GM23338 (cell line): ENCODE results near the gene PLA2R1. TPM values are rescaled to one million over a fixed set of nuclear protein-coding genes. Genes with fewer than 3 reads are reported as not detected.

Source experiments
- ATAC-seq: fragments of 200-7000 bp; cut with Tn5 transposase; 3 replicates; pipeline ENCODE4 v1.9.1; 2020
- DNase-seq: peaks from one replicate; pipeline ENCODE4 v3.0.0-alpha.2; 2015; ENCODE audit warnings: low spot score
- H2AFZ ChIP-seq: fragments of 200-600 bp; sonication (generic); 2 replicates; pipeline ENCODE4 v1.8.0; 2016; ENCODE audit warnings: antibody characterized with exemption, mild to moderate bottlenecking, moderate library complexity
- H3F3A ChIP-seq: fragments of 200-600 bp; sonication (generic); replicated peaks from 2 replicates; pipeline ENCODE4 v1.8.0; 2017; ENCODE audit warnings: antibody characterized with exemption, mixed run types, low read depth
- H3K27ac ChIP-seq: fragments of 200-600 bp; sonication (generic); 2 replicates; pipeline ENCODE4 v1.6.1; 2016; ENCODE audit warnings: low read depth
- H3K27me3 ChIP-seq: fragments of 200-600 bp; sonication (generic); 2 replicates; pipeline ENCODE4 v1.8.0; 2016; ENCODE audit warnings: mild to moderate bottlenecking, mixed run types, moderate library complexity; ENCODE audit not compliant: insufficient read depth
- H3K36me3 ChIP-seq: fragments of 200-600 bp; sonication (generic); 2 replicates; pipeline ENCODE4 v1.8.0; 2016; ENCODE audit warnings: mild to moderate bottlenecking; ENCODE audit not compliant: insufficient read depth
- H3K4me1 ChIP-seq: fragments of 200-600 bp; sonication (generic); 2 replicates; pipeline ENCODE4 v1.8.0; 2016; ENCODE audit warnings: mild to moderate bottlenecking, moderate library complexity; ENCODE audit not compliant: insufficient read depth
- H3K4me2 ChIP-seq: fragments of 200-600 bp; sonication (generic); 2 replicates; pipeline ENCODE4 v1.7.1; 2017; ENCODE audit warnings: mixed run types
- H3K4me3 ChIP-seq: fragments of 200-600 bp; sonication (generic); 2 replicates; pipeline ENCODE4 v1.6.1; 2016; ENCODE audit warnings: mixed run types
- H3K79me2 ChIP-seq: fragments of 200-600 bp; sonication (generic); replicated peaks from 2 replicates; pipeline ENCODE4 v1.8.0; 2017; ENCODE audit warnings: mild to moderate bottlenecking; ENCODE audit not compliant: insufficient read depth
- H3K9me2 ChIP-seq: fragments of 200-600 bp; sonication (generic); 2 replicates; pipeline ENCODE4 v1.8.0; 2017; ENCODE audit not compliant: insufficient read depth
- H4K20me1 ChIP-seq: fragments of 200-600 bp; sonication (generic); replicated peaks from 2 replicates; pipeline ENCODE4 v1.8.0; 2017; ENCODE audit warnings: mild to moderate bottlenecking; ENCODE audit not compliant: insufficient read depth
- H3K27ac Mint-ChIP-seq: 2 replicates; pipeline ENCODE4 v1.8.0; 2020; ENCODE audit warnings: inconsistent platforms, mild to moderate bottlenecking, moderate library complexity, mixed read lengths
- H3K27me3 Mint-ChIP-seq: 3 replicates; pipeline ENCODE4 v1.8.0; 2022; ENCODE audit warnings: low read depth, mild to moderate bottlenecking, moderate library complexity, mixed read lengths, inconsistent platforms; ENCODE audit not compliant: insufficient read depth, poor library complexity
- H3K36me3 Mint-ChIP-seq: 3 replicates; pipeline ENCODE4 v1.8.0; 2021; ENCODE audit warnings: low read depth, mild to moderate bottlenecking, inconsistent platforms, moderate library complexity, mixed read lengths
- H3K4me1 Mint-ChIP-seq: 3 replicates; pipeline ENCODE4 v1.8.0; 2020; ENCODE audit warnings: mild to moderate bottlenecking, inconsistent platforms, mixed read lengths
- H3K4me3 Mint-ChIP-seq: 3 replicates; pipeline ENCODE4 v1.8.0; 2021; ENCODE audit warnings: moderate library complexity, mild to moderate bottlenecking, inconsistent platforms, mixed read lengths
- H3K9me3 Mint-ChIP-seq: 3 replicates; pipeline ENCODE4 v1.8.0; 2020; ENCODE audit warnings: moderate library complexity, mild to moderate bottlenecking, inconsistent platforms, mixed read lengths
- CREB1 ChIP-seq: fragments of 250-450 bp; sonication (Bioruptor Pico); IDR thresholded peaks from 2 replicates; pipeline ENCODE4 v1.5.0; 2020; ENCODE audit warnings: low read depth, mild to moderate bottlenecking, moderate library complexity
- ETS1 ChIP-seq: IDR thresholded peaks from 2 replicates; pipeline ENCODE4 v1.6.1; 2016; ENCODE audit warnings: antibody characterized with exemption
- EZH2 ChIP-seq: fragments of 200-600 bp; sonication (generic); IDR thresholded peaks from one replicate; pipeline ENCODE4 v1.8.0; 2017; ENCODE audit warnings: antibody characterized with exemption, mild to moderate bottlenecking, low read depth; ENCODE audit not compliant: unreplicated experiment
- EZH2phosphoT487 ChIP-seq: fragments of 200-600 bp; sonication (generic); IDR thresholded peaks from one replicate; pipeline ENCODE4 v1.8.1; 2018; ENCODE audit warnings: antibody characterized with exemption; ENCODE audit not compliant: unreplicated experiment
- JUNB ChIP-seq: IDR thresholded peaks from one replicate; pipeline ENCODE4 v1.6.1; 2016; ENCODE audit warnings: antibody characterized with exemption; ENCODE audit not compliant: unreplicated experiment
- NANOG ChIP-seq: IDR thresholded peaks from 2 replicates; pipeline ENCODE4 v1.6.1; 2016; ENCODE audit warnings: antibody characterized with exemption, borderline replicate concordance
- POLR2AphosphoS5 ChIP-seq: IDR thresholded peaks from 2 replicates; pipeline ENCODE4 v1.6.1; 2016; ENCODE audit warnings: antibody characterized with exemption, low read depth
- STAT1 ChIP-seq: IDR thresholded peaks from one replicate; pipeline ENCODE4 v1.6.1; 2016; ENCODE audit warnings: antibody characterized with exemption; ENCODE audit not compliant: unreplicated experiment
- ZNF114 ChIP-seq: fragments of 250-450 bp; sonication (Bioruptor Pico); IDR thresholded peaks from 2 replicates; pipeline ENCODE4 v1.5.0; 2020; ENCODE audit warnings: mild to moderate bottlenecking, moderate library complexity
- ZNF331 ChIP-seq: fragments of 250-450 bp; sonication (Bioruptor Pico); IDR thresholded peaks from 2 replicates; pipeline ENCODE4 v1.5.0; 2020; ENCODE audit warnings: low read depth, mild to moderate bottlenecking, moderate library complexity
- polyA plus RNA-seq: library from polyadenylated mRNA; unstranded; fragments of >200 nt; fragmentation: Nextera tagmentation; extraction: Ambion mirVana; gene quantifications from 2 replicates; pipeline ENCODE4 v1.2.1, GENCODE V29; 2016
- total RNA-seq: library from RNA; depleted of rRNA; stranded (reverse); fragments of >200 nt; shearing (Covaris generic); gene quantifications from 2 replicates; pipeline ENCODE4 v1.2.3, GENCODE V29; 2014
- TF ChIP-seq, protein P1 (sequence below): IDR thresholded peaks from one replicate; pipeline ENCODE4 v1.6.1; 2018; ENCODE audit warnings: antibody characterized with exemption; ENCODE audit not compliant: unreplicated experiment
- TF ChIP-seq, protein P2 (sequence below): fragments of 250-450 bp; sonication (Bioruptor Pico); IDR thresholded peaks from 2 replicates; pipeline ENCODE4 v1.5.0; 2020; ENCODE audit warnings: mild to moderate bottlenecking, moderate library complexity
- TF ChIP-seq, protein P3 (sequence below), 2 experiments: fragments of 200-600 bp in 1 of 2; sonication (generic) in 1 of 2; conservative IDR thresholded peaks; 2 replicates each; pipeline versions ENCODE4 v1.5.1 to v1.6.1; 2016 to 2017; ENCODE audit warnings: antibody characterized with exemption in 2 of 2, low read depth in 2 of 2, mild to moderate bottlenecking in 2 of 2, moderate library complexity in 1 of 2

PLA2R1 gene
- total and polyA plus RNA-seq, 2 experiments from 2014 or later = 0.57 to 1.2 TPM

- no peaks in the 10 kb centered on the region for H3K27me3 ChIP-seq
- no peaks in the 10 kb centered on the region for H3K79me2 ChIP-seq
- ATAC-seq (no peak), DNase-seq (no peak)
- no peaks in the 10 kb centered on the region; the same call in 1 of the 2 replicates for H3K9me2 ChIP-seq
- Mint-ChIP-seq H3K27me3 (peaks cover 1% of the 10 kb centered on the region), H3K4me3 (no peak overlapping the region), H3K9me3 (no peaks in the 10 kb centered on the region), H3K36me3 (no peaks in the 10 kb centered on the region; the same call in 2 of the 3 replicates), H3K27ac (no peak overlapping the region), H3K4me1 (peaks cover 8% of the 10 kb centered on the region)
- H3K36me3 ChIP-seq = no peaks in the 10 kb centered on the region
- no peaks in the 10 kb centered on the region for H4K20me1 ChIP-seq
- no peak overlapping the region for H2AFZ ChIP-seq
- H3K4me3 ChIP-seq = no peak overlapping the region
- H3F3A ChIP-seq = no peaks in the 10 kb centered on the region
- peaks cover 12% of the 10 kb centered on the region for H3K4me1 ChIP-seq
- no peak for TF ChIP-seq STAT1
- no peak for TF ChIP-seq EZH2
- TF ChIP-seq POLR2AphosphoS5 = no peak
- TF ChIP-seq CREB1 = no peak
- TF ChIP-seq, protein P1, sequence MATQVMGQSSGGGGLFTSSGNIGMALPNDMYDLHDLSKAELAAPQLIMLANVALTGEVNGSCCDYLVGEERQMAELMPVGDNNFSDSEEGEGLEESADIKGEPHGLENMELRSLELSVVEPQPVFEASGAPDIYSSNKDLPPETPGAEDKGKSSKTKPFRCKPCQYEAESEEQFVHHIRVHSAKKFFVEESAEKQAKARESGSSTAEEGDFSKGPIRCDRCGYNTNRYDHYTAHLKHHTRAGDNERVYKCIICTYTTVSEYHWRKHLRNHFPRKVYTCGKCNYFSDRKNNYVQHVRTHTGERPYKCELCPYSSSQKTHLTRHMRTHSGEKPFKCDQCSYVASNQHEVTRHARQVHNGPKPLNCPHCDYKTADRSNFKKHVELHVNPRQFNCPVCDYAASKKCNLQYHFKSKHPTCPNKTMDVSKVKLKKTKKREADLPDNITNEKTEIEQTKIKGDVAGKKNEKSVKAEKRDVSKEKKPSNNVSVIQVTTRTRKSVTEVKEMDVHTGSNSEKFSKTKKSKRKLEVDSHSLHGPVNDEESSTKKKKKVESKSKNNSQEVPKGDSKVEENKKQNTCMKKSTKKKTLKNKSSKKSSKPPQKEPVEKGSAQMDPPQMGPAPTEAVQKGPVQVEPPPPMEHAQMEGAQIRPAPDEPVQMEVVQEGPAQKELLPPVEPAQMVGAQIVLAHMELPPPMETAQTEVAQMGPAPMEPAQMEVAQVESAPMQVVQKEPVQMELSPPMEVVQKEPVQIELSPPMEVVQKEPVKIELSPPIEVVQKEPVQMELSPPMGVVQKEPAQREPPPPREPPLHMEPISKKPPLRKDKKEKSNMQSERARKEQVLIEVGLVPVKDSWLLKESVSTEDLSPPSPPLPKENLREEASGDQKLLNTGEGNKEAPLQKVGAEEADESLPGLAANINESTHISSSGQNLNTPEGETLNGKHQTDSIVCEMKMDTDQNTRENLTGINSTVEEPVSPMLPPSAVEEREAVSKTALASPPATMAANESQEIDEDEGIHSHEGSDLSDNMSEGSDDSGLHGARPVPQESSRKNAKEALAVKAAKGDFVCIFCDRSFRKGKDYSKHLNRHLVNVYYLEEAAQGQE = no peak
- TF ChIP-seq JUNB = no peak
- TF ChIP-seq ZNF114 (CRISPR knock-in tag) = no peak
- TF ChIP-seq, protein P2, sequence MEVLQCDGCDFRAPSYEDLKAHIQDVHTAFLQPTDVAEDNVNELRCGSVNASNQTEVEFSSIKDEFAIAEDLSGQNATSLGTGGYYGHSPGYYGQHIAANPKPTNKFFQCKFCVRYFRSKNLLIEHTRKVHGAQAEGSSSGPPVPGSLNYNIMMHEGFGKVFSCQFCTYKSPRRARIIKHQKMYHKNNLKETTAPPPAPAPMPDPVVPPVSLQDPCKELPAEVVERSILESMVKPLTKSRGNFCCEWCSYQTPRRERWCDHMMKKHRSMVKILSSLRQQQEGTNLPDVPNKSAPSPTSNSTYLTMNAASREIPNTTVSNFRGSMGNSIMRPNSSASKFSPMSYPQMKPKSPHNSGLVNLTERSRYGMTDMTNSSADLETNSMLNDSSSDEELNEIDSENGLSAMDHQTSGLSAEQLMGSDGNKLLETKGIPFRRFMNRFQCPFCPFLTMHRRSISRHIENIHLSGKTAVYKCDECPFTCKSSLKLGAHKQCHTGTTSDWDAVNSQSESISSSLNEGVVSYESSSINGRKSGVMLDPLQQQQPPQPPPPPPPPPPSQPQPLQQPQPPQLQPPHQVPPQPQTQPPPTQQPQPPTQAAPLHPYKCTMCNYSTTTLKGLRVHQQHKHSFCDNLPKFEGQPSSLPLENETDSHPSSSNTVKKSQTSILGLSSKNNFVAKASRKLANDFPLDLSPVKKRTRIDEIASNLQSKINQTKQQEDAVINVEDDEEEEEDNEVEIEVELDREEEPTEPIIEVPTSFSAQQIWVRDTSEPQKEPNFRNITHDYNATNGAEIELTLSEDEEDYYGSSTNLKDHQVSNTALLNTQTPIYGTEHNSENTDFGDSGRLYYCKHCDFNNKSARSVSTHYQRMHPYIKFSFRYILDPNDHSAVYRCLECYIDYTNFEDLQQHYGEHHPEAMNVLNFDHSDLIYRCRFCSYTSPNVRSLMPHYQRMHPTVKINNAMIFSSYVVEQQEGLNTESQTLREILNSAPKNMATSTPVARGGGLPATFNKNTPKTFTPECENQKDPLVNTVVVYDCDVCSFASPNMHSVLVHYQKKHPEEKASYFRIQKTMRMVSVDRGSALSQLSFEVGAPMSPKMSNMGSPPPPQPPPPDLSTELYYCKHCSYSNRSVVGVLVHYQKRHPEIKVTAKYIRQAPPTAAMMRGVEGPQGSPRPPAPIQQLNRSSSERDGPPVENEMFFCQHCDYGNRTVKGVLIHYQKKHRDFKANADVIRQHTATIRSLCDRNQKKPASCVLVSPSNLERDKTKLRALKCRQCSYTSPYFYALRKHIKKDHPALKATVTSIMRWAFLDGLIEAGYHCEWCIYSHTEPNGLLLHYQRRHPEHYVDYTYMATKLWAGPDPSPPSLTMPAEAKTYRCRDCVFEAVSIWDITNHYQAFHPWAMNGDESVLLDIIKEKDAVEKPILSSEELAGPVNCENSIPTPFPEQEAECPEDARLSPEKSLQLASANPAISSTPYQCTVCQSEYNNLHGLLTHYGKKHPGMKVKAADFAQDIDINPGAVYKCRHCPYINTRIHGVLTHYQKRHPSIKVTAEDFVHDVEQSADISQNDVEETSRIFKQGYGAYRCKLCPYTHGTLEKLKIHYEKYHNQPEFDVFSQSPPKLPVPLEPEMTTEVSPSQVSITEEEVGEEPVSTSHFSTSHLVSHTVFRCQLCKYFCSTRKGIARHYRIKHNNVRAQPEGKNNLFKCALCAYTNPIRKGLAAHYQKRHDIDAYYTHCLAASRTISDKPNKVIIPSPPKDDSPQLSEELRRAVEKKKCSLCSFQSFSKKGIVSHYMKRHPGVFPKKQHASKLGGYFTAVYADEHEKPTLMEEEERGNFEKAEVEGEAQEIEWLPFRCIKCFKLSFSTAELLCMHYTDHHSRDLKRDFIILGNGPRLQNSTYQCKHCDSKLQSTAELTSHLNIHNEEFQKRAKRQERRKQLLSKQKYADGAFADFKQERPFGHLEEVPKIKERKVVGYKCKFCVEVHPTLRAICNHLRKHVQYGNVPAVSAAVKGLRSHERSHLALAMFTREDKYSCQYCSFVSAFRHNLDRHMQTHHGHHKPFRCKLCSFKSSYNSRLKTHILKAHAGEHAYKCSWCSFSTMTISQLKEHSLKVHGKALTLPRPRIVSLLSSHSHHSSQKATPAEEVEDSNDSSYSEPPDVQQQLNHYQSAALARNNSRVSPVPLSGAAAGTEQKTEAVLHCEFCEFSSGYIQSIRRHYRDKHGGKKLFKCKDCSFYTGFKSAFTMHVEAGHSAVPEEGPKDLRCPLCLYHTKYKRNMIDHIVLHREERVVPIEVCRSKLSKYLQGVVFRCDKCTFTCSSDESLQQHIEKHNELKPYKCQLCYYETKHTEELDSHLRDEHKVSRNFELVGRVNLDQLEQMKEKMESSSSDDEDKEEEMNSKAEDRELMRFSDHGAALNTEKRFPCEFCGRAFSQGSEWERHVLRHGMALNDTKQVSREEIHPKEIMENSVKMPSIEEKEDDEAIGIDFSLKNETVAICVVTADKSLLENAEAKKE (CRISPR knock-in tag) = no peak
- no peak for TF ChIP-seq EZH2phosphoT487
- TF ChIP-seq NANOG = no peak
- no peak for TF ChIP-seq ETS1
- TF ChIP-seq ZNF331 (CRISPR knock-in tag) = no peak
- TF ChIP-seq, protein P3, sequence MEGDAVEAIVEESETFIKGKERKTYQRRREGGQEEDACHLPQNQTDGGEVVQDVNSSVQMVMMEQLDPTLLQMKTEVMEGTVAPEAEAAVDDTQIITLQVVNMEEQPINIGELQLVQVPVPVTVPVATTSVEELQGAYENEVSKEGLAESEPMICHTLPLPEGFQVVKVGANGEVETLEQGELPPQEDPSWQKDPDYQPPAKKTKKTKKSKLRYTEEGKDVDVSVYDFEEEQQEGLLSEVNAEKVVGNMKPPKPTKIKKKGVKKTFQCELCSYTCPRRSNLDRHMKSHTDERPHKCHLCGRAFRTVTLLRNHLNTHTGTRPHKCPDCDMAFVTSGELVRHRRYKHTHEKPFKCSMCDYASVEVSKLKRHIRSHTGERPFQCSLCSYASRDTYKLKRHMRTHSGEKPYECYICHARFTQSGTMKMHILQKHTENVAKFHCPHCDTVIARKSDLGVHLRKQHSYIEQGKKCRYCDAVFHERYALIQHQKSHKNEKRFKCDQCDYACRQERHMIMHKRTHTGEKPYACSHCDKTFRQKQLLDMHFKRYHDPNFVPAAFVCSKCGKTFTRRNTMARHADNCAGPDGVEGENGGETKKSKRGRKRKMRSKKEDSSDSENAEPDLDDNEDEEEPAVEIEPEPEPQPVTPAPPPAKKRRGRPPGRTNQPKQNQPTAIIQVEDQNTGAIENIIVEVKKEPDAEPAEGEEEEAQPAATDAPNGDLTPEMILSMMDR (conservative IDR thresholded peaks at IDR 0.05; ENCODE audit: low read depth in 2 of 2) = no peak
- no peak overlapping the region for H3K27ac ChIP-seq
- no peak overlapping the region for H3K4me2 ChIP-seq
These were observed 102.0 kb downstream of the PLA2R1 start for GRCh38 chr2:159960414-159960813.
